Liver (tissue), 3 donors: ENCODE measurements around the gene PIGQ.

Source experiments
- CTCF ChIP-seq: fragments of 150-350 bp; IDR thresholded peaks from 2 replicates; pipeline ENCODE4 v1.5.1; 2017; ENCODE audit warnings: improper control_type of control experiment, low read depth, low read length; ENCODE audit not compliant: missing input control
- JUND ChIP-seq, 2 donors: IDR thresholded peaks; 2 replicates each; pipeline ENCODE4 v1.6.1; 2016; ENCODE audit warnings: antibody characterized with exemption in 2 of 2
- donor health status: healthy.
- donor health status: healthy.

DNA sequence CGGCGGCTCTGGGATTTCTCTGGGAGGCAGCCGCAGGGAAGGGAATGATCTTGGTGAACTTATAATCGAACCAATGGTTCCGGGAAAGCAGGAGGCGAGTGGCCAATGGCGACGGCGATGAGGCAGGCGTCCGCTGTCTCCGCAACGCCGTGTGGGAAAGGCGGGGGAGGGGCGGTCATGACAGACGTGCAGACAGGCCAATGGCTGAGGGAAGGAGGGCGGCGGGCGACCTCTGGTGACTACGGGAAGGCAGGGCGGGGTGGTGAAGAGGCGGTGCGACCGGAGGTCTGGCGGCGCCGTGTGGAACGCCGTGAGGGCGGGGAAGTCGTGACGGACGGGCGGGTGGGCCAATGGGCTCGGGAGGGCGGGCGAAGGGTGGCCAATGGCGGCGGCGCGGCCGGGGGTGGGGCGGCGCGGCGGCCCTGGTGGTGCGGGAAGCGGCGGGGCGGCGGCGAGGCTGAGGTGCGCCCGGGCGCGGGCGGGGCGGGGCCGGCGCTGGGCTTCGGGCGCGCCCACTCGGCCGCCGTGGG lies 20.0 kb downstream of the PIGQ start, which contains the start of gene RAB40C:
- TF ChIP-seq CTCF: peak; percentile 19
- TF ChIP-seq JUND (IDR thresholded peaks at IDR 0.05): no peak
